Urothelium cell line (cell line): ENCODE data around the gene ANKRD65.
"Not testable (repeated sequence)": the region's sequence is repeated elsewhere in the genome, so short reads cannot be mapped to it uniquely, and the experiment has no call there.

ENCODE experiments used
- DNase-seq: peaks from one replicate; pipeline ENCODE4 v3.0.0; 2011; ENCODE audit warnings: low spot score, mixed read lengths
- FAIRE-seq: peaks from 2 replicates; lab custom pipeline; 2011; peaks lifted over from hg19 to GRCh38; lab: Jason Lieb, UNC

ANKRD65 gene

DNA sequence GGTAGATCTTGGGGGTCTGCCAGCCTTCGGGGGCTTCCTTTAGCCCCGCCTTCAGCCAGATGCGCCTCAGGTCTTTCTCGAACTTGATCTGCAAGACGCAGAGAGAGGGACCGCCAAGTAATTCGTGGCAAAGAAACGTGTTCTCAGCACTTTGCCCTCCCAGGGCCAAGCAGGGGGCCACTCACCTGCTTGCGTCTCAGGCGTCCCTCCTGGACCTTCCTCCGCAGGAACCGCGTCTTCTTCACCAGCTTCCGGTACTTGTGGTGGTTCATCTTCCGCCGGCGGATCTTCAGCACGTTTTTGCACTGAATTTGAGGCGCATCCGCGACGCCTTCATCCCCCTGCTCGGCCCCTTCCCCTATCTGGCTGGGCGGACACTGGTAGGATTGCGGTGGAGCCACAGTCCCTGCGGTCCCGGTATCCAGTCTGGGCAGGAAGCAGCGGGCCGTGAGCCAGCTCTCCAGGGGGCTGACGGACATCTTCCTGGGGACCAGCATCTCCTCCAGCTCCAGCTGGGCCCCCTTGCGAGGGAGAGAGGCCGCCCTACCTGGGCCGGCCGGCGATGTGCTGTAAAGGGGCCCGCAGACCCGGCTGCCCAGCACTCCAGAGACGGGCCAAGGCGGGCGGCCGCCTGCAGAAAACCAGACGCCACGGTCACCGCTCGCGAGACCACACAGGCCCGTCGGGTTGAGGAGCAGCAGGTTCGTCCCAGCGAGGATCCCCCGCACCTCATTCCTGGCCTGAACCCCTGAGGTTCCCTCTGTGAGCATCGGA, 47.1 kb downstream of the ANKRD65 start:
- DNase-seq: no peak
- no peak for FAIRE-seq

DNA sequence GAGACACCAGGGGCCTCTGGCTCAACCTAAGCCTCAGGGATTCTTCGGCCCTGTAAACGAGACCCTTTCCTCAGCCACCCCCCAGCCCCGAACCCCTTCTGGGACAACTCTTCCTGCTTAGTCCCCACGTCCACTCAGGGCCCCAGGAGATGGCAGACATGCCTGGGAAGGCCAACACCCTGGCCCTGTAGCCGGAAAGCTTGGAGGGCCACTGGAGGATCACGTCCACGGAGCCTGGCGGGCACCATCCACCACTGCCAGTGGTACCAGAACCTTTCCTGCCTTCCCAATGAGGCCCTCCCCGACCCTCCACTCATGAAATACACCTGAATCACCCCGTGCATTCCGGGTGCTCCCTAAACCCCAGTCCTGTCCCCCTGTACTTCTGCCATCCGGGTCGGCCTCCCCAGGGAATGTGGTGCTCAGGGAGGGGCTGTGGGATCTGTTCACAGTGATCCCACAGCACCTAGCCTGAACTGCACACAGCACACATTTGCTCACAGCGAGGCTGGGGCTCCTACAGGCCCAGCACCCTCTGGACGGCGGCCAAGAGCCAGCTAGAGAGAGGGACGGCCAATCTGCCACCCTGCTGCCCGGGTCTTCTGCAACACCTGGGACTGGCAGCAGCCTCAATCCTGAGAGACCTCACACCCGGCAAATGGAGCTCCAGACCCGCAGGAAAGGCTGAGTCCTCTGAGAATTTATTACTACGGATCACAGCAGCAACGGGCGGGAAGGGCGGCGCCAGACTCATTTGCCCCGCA, 47.8 kb downstream of the ANKRD65 start:
- FAIRE-seq: no peak

DNA sequence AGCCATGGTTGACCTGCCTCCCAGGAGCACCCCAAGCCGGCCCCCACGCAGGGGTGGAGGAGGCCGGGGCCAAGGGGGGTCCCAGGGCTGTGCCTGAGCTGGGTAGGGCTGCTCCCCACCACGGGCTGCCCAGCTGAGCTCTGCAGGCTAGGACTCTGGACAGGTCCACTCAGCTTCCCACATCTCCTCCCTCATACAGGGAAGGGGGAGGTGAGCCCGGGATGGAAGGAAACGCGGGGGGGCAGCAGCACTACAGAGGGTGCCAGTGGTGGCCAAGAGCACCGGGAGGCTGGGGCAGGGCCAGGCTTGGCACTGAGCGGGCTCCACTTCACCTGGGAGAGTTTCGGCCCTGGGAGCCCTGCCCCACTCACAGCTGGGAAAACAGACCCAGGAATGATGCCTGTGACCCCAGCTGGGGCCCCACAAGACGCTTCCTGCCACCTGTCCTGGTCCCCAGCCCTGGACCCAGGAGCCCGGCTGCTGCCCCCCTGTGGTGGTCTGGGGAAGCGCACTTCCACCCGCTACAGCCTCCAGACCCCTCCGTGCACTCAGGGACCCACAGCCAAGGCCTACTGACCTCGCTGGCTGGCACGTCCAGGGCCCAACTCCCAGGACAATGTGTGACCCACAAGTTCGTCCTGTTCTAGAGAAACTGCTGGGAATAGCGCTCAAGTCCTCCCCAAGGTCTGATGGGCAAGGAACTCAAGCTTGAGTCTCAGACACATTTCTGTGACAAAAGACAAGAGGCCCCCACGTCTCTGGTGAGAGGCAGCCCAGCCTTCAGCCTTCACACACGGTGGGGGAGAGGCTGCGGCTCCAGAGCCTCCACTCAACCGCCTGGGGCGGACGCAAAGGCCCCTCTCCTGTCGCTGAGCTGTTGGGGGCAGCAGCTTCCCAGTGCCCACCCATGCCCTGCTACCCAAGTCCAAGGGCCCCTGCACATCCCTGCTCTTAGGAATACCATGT, 49.0 kb downstream of the ANKRD65 start:
- peak; percentile 68 for DNase-seq
- no peak for FAIRE-seq

More for the DNA sequence above, 47.8 kb downstream of the ANKRD65 start:
- no peak for DNase-seq

DNA sequence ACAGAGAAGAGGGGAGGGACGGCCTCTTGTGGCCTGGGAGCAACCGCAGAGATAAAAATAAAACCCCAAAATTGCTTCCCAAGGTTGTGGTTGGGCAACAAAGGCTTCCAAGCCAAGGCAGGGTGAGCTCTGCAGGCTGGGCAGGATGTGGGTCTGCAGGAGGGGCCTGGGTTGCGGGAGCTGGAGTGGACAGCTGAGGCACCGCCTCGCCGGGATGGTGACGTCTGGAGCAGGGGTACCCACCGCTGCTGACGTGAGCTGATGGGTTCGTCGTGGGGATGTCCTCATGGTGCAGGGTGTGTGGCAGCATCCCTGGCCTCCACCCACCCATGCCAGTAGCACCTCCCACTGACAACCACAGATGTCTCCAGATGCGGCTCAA, 49.7 kb downstream of the ANKRD65 start:
- FAIRE-seq (no peak), DNase-seq (no peak)

DNA sequence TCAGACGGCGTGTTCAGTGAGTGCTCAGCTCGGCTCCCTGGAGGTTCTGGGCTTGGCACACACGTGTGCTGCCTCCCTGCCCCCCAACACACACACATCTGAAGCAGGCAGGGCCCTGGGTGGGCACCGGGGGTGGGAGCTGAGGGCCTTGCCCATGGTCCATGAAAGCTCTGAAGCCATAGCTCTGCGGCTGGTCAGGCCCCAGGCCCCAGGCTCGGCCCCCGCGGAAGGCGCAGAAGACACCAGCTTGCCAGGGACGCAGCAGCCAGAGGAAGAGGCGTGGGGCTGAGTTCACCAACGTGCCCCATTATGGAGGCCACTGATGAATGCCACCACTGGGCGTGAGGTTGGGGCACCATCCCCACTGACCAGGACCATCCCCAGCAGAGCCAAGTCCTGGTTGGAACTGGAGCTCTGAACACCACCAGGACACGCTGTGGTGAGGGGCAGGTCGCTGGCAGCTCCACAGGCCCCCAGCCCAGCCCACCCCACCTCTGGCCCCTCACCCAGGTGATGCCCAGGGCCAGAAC, 50.2 kb downstream of the ANKRD65 start:
- DNase-seq (no peak), FAIRE-seq (no peak)

DNA sequence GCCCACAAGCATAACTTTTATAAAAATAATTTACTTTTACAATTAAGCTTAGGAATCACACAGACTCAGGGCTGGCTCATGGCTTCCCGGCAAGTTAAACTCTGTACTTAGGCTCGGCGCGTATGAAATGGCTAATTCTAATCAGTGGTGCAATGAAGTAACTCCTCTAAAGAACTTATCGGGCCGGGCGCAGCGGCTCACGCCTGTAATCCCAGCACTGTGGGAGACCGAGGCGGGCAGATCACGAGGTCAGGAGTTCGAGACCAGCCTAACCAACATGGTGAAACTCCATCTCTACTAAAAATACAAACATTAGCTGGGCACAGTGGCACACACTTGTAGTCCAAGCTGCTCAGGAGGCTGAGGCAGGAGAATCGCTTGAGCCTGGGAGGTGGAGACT, 51.0 kb downstream of the ANKRD65 start:
- FAIRE-seq, DNase-seq: not testable (repeated sequence)
